Kidney capillary endothelial cell (primary cell): ENCODE results near the gene NISCH.
A peak's percentile ranks its signal among the peaks of the same experiment; 100 is the strongest.

ENCODE experiments used
- DNase-seq: peaks from one replicate; pipeline ENCODE4 v3.0.0-alpha.2; 2018; ENCODE audit warnings: low spot score

Gene NISCH

GRCh38 chr3:52472239-52473000 lies 17.0 kb downstream of the NISCH start:
- no peak for DNase-seq

- DNase-seq, result no peak
Observed at GRCh38 chr3:52473026-52473425, 17.6 kb downstream of the NISCH start.

- no peak for DNase-seq
Observed at GRCh38 chr3:52477076-52477795, 21.8 kb downstream of the NISCH start.

- no peak for DNase-seq
Observed at GRCh38 chr3:52477796-52478095, 22.3 kb downstream of the NISCH start.

- no peak for DNase-seq
Observed at GRCh38 chr3:52479037-52479876, 23.9 kb downstream of the NISCH start.

- no peak for DNase-seq
Observed at GRCh38 chr3:52479877-52480575, 24.6 kb downstream of the NISCH start.

- DNase-seq, result no peak
Observed at GRCh38 chr3:52480768-52481715, 25.6 kb downstream of the NISCH start.

GRCh38 chr3:52481819-52482521 lies 26.6 kb downstream of the NISCH start:
- DNase-seq, result peak; percentile 49

- no peak for DNase-seq
Observed at GRCh38 chr3:52483081-52483480, 27.7 kb downstream of the NISCH start.

- DNase-seq, result no peak
Observed at GRCh38 chr3:52483577-52484381, 28.4 kb downstream of the NISCH start.

GRCh38 chr3:52484680-52485461 lies 29.5 kb downstream of the NISCH start:
- no peak for DNase-seq

GRCh38 chr3:52487050-52487787 lies 31.8 kb downstream of the NISCH start:
- DNase-seq, result no peak

- DNase-seq, result no peak
Observed at GRCh38 chr3:52487788-52488691, 32.6 kb downstream of the NISCH start.

- DNase-seq, result no peak
Observed at GRCh38 chr3:52488746-52489145, 33.3 kb downstream of the NISCH start.

- DNase-seq, result no peak
Observed at GRCh38 chr3:52489453-52489852, 34.0 kb downstream of the NISCH start.

GRCh38 chr3:52490035-52490938 lies 34.9 kb downstream of the NISCH start:
- peak; percentile 18 for DNase-seq
